GM21390 (cell line): ENCODE results near the gene COL9A3.
"Not testable (repeated sequence)": the region's sequence is repeated elsewhere in the genome, so short reads cannot be mapped to it uniquely, and the experiment has no call there.

Source experiments
- ATAC-seq: cut with Tn5 transposase; IDR thresholded peaks from one replicate; pipeline ENCODE4 v1.9.1; 2021; ENCODE audit not compliant: unreplicated experiment

The COL9A3 gene

GRCh38 chr20:62852841-62853240 lies 36.0 kb downstream of the COL9A3 start:
- ATAC-seq, result no peak

DNA sequence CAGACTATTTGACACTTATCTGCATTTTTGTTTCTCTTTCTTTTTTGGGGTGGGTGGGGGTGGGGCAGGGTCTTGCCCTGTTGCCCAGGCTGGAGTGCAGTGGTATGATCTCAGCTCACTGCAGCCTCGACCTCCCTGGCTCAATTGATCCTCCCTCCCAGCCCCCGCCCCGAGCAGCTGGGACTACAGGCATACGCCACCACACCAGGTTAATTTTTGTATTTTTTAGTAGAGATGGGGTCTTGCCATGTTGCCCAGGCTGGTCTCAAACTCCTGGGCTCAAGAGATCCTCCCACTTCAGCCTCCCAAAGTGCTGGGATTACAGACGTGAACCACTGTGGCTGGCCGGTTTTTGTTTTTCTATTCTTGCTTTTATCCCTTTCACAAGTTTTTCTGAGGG lies 36.5 kb downstream of the COL9A3 start:
- ATAC-seq, result not testable (repeated sequence)

DNA sequence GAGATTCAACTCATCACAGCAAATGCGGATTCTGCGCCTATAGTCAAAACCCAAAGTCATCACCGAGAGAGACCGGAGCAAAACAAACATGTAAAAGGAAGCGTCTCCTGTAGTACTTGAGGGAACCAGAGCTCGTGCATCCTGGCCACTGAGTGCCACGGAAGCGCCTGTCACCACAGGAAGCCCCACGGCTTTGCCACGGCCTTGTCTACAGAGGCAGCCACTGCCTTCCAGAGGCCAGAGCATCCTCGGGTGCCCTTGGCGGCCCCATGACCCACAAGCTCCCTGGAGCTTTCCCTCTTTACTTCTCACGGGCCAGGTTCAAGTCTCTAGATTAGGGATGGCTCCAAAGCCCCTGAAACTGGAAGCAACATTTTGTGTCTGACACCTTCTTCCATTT lies 37.3 kb downstream of the COL9A3 start:
- ATAC-seq, result no peak

- ATAC-seq, result no peak
These were observed 38.3 kb downstream of the COL9A3 start for GRCh38 chr20:62855120-62855519.

GRCh38 chr20:62856931-62857619 lies 40.2 kb downstream of the COL9A3 start:
- ATAC-seq, result no peak

DNA sequence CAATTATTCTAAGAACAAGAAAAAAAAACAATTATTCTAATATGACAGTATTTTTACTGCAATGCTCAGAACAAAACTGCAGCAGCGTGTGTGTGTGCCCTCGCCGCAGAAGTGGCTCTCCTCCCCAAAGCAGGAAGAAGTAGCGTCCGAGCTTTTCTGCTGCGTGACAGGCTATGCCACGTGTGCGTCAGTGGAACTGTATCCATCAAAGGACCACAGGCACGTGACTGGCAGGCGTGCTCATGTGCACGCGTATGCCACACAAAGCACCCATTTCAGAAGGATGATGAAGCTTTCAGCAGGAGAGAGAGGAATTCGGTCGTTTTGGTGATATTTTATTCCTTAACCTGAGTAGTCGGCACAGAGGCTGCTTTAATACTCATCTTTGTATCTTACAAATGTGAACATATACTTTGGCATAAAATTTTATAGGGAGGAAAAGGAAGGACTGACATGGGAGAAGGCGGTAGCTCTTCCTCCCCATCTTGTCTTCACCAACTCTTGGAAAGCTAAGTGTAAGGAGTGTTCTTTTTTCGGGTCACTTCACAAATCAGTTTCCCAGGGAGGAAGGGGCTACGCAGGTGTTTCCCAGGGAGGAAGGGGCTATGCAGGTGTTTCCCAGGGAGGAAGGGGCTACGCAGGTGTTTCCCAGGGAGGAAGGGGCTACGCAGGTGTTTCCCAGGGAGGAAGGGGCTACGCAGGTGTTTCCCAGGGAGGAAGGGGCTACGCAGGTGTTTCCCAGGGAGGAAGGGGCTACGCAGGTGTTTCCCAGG lies 41.4 kb downstream of the COL9A3 start:
- ATAC-seq, result no peak

DNA sequence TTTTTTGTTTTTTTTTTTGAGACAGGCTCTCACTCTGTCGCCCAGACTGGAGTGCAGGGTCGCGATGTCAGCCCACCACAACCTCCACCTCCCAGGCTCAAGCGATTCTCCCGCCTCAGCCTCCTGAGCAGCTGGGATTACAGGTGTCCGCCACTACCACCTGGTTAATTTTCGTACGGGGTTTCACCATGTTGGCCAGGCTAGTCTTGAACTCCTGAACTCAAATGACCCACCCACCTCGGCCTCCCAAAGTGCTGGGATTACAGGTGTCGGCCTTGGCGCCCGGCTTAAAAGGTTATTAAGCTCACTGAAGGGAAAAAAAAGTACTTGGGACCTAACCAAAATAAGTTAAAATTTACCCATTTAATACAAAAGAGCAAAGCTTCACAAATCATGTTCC lies 42.9 kb downstream of the COL9A3 start:
- no peak for ATAC-seq

DNA sequence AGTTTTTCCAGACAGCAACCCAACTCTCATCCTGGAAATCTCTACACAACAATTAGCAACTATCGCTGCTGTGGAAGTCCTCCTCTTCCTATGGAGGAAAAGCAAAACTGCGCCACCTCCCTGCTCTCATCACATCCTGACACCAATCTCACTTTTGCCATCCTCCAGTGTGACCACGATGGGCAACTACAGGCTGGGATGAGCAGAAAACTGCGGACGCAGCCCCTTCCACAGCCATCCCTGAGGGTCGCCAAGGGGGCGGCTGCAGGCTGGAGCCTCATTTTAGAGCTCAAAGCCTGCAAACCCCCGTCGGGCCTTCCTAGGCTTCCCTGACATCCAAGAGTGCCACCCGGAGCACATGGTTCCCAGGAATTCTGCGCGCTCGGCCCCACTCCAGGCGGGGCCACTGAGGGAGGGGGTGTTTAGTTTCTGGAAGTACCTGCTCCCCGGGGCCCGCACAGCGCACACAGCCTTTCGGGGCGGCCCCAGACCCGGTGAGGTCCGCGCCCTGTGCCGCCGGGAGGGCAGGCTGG lies 43.6 kb downstream of the COL9A3 start:
- ATAC-seq, result peak; percentile 3

DNA sequence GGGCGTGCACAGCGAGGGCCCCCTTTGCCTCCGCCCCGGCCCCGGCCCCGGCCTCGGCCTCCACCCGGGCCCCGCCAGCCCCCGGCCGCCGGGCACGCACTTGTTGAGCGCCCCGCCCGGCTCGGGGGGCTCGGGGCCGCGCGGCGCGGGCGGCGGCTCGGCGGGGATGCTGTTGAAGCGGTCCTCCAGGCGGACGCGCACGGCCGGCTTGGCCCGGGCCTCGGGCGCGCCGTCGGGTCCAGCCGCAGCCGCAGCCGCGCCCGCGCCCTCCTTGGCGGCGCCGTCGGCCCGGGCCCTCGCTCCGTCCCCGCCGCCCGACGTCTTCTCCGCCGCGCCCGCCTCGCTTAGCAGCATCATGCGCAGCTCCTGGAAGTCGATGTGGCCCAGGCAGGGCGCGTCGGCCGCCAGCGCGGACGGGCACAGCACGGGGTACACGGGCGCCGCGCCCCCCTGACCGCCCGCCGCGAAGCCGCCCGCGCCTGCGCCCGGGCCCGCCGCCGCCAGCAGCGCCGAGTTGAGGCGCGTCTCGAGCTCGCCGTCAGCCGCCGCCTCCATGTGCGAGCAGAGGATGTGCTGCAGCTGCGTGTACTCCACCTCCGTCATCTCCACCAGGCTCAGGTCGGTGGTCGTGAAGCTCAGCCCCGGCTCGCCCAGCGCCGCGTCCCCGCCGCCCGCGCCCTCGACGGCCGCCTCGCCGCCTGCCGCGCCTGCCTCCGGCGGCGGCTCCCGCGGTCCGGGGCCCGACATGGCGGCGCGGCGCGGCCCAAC lies 44.3 kb downstream of the COL9A3 start:
- peak; percentile 25 for ATAC-seq

DNA sequence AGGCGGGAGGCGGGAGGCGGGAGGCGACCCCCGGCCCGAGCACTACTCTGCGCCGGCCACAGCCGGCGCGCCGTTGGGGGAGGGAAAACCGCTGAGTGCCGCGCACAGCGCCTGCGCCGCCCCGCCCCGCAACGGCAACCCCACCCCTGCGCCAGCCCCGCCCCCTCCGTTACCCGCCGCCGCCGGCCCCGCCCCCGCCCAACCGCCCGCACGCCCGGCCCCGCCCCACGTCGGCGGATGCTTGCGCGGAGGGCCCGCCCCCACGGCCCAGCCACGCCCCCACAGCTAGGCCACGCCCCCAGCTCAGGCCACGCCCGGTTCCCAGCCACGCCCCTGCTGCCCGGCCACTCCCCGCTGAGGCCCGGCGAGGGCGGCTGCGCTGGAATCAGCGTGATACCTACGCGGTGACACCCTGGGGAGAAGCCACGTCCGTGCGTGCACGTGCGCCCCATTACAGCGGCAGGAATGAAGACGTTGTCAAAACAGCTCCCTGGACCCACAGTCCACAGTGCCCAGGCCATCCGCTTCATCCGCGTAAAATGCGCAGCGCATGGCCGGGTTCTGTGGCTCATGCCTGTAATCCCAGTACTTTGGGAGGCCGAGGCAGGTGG lies 45.0 kb downstream of the COL9A3 start, which contains the start of gene TCFL5:
Gene TCFL5 (minus strand): TSS at position 97 of the 611 bp plus-strand sequence. CDS start 152 bp downstream, outside the sequence.
- peak; percentile 67 for ATAC-seq

DNA sequence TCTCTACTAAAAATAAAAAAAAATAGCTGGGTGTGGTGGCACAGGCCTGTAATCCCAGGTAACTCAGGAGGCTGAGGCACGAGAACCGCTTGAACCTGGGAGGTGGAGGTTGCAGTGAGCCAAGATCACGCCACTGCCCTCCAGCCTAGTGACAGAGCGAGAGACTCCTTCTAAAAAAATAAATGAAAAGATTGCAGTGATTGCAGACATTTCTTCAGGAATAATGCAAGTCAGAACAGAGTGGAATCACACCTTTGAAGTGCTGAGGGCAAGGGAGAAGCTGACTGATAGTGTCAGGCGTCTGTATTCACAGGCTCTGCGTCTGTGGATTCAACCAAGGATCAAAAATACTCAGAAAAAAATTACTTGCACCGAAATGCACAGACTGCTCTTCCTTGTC lies 47.4 kb downstream of the COL9A3 start:
- no peak for ATAC-seq

GRCh38 chr20:62872184-62872847 lies 55.5 kb downstream of the COL9A3 start:
- no peak for ATAC-seq

DNA sequence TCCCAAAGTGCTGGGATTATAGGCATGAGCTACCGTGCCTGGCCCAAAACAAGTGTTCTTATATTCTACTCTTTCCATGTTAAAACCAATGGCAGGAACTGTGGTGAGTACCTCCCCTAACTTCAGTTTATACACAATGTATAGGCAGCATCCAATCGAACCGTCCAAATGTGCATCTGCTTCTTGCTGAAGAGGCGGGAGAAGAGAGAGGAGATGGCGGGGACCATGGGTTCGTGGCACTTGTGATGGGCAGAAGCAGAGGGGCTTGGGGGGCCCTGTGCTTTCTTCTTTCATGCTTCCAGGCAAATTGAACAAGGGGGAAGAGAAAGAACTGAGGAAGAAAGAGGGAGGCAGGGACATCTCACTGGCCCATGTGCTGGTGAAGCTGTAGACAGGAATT lies 56.0 kb downstream of the COL9A3 start:
- no peak for ATAC-seq

DNA sequence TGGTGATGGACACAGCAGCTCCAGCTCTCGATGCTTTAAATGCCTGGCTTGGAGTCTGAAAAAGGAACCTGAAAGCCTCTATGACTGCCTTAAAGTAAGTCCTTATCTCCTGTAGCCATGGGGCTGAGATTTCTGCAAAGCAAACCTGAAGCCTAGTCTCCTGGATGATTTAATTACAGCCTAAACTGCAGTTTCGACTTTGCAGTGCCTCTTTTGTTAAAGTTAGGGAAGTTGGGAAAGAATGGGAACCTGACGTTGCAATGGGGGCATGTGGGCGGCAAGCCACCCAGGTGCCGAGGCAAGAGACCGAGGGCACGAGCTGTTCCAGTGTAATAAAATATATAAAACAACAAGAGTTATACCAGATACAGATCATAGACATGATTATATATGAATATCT lies 56.4 kb downstream of the COL9A3 start:
- no peak for ATAC-seq

GRCh38 chr20:62873681-62874031 lies 56.8 kb downstream of the COL9A3 start:
- not testable (repeated sequence) for ATAC-seq

GRCh38 chr20:62874964-62875344 lies 58.1 kb downstream of the COL9A3 start:
- ATAC-seq, result no peak

- no peak for ATAC-seq
These were observed 58.8 kb downstream of the COL9A3 start for GRCh38 chr20:62875419-62876361.

DNA sequence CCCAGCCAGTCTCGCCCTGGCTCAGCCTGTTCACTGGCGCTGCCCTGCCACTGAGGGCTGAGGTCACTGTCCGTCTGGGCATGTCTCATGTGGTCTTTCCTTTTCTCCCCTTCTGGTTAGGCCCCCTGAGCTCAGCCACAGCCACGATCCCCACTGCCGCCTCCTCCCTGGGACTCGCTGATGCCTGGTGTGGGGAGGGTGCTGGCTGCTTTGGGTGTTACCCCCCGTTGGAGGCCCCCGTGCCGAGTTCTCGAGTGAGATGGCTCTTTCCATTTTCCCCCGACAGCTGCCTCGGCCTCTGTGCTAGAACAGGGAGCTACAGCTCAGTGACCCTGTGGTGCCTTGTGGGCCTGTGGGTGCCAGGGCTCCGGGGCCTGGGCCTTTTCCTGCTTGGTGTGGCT lies 59.7 kb downstream of the COL9A3 start:
- ATAC-seq, result no peak
